A549 (cell line): ENCODE data around the gene CAPN8. TPM values are rescaled to one million over a fixed set of nuclear protein-coding genes. Genes with fewer than 3 reads are reported as not detected.

ENCODE experiments used
- ATAC-seq, 2 experiments: fragments of 200-7000 bp in 1 of 2; fragments of >200 bp in 1 of 2; cut with Nextera tagmentation in 1 of 2; cut with Tn5 transposase in 1 of 2; 3 replicates each; pipeline versions ENCODE4 v1.8.0 to v1.9.1; 2018 to 2020; ENCODE audit warnings: mild to moderate bottlenecking in 1 of 2, moderate library complexity in 1 of 2
- CTCF ChIA-PET: fragments of 300-600 bp; sonication (Branson Sonifier 250); formaldehyde crosslinking; extraction: SDS; loops from one replicate; lab custom pipeline; 2021; ENCODE audit warnings: antibody characterized with exemption, inconsistent platforms; lab: Yijun Ruan, JAX
- POLR2A ChIA-PET: fragments of 350-600 bp; formaldehyde crosslinking; extraction: SDS; loops from one replicate; lab custom pipeline; 2021; ENCODE audit warnings: antibody characterized with exemption, inconsistent platforms; lab: Yijun Ruan, JAX
- DNase-seq, 2 experiments: peaks; one replicate each; pipeline versions ENCODE4 v3.0.0 to v3.0.0-alpha.2; 2011 to 2016; ENCODE audit warnings: low read depth in 1 of 2, low spot score in 1 of 2
- FAIRE-seq: peaks from 2 replicates; lab custom pipeline; 2011; peaks lifted over from hg19 to GRCh38; lab: Jason Lieb, UNC
- H3K27ac ChIP-seq, 2 experiments: fragments of >200 bp; sonication (Bioruptor Twin); formaldehyde crosslinking; 3 replicates each; pipeline ENCODE4 v1.5.1; 2016 to 2017
- H3K4me1 ChIP-seq: fragments of >200 bp; sonication (Bioruptor Twin); formaldehyde crosslinking; 3 replicates; pipeline ENCODE4 v1.6.1; 2016
- H3K4me2 ChIP-seq: fragments of >200 bp; sonication (Bioruptor Twin); formaldehyde crosslinking; 3 replicates; pipeline ENCODE4 v1.6.1; 2016
- H3K4me3 ChIP-seq: fragments of >200 bp; sonication (Bioruptor Twin); formaldehyde crosslinking; 3 replicates; pipeline ENCODE4 v1.5.1; 2016
- H3K9me3 ChIP-seq: fragments of >200 bp; sonication (Bioruptor Twin); formaldehyde crosslinking; 3 replicates; pipeline ENCODE4 v1.6.1; 2016
- CEBPB ChIP-seq, 2 experiments: fragments of >200 bp in 1 of 2; sonication (Bioruptor Twin) in 1 of 2; formaldehyde crosslinking in 1 of 2; IDR thresholded peaks; 2 replicates each; pipeline ENCODE4 v1.6.1; 2012 to 2016
- CHD2 ChIP-seq: fragments of 150-350 bp; IDR thresholded peaks from 2 replicates; pipeline ENCODE4 v1.6.1; 2014; ENCODE audit warnings: low read length; ENCODE audit not compliant: partially characterized antibody
- CTCF ChIP-seq: fragments of >200 bp; sonication (Bioruptor Twin); formaldehyde crosslinking; IDR thresholded peaks from 3 replicates; pipeline ENCODE4 v1.5.1; 2016
- EP300 ChIP-seq, 2 experiments: fragments of >200 bp; sonication (Bioruptor Twin); formaldehyde crosslinking; IDR thresholded peaks; 2 replicates in 1 of 2; 3 replicates in 1 of 2; pipeline ENCODE4 v1.6.1; 2016 to 2017
- HES2 ChIP-seq: fragments of >200 bp; sonication (Bioruptor Twin); formaldehyde crosslinking; IDR thresholded peaks from 2 replicates; pipeline ENCODE4 v1.6.1; 2016
- HOXA7 ChIP-seq: fragments of 250-450 bp; sonication (Bioruptor Pico); IDR thresholded peaks from 2 replicates; pipeline ENCODE4 v1.5.0; 2020; ENCODE audit warnings: mild to moderate bottlenecking, moderate library complexity
- JUNB ChIP-seq: fragments of >200 bp; sonication (Bioruptor Twin); formaldehyde crosslinking; IDR thresholded peaks from 2 replicates; pipeline ENCODE4 v1.6.1; 2016
- KDM5A ChIP-seq: fragments of 200-600 bp; sonication (generic); IDR thresholded peaks from 2 replicates; pipeline ENCODE4 v1.6.1; 2016; ENCODE audit warnings: antibody characterized with exemption, mild to moderate bottlenecking
- PHF8 ChIP-seq: fragments of 200-600 bp; sonication (generic); IDR thresholded peaks from 2 replicates; pipeline ENCODE4 v1.6.1; 2016; ENCODE audit warnings: low read depth, mild to moderate bottlenecking, antibody characterized with exemption, moderate library complexity, borderline replicate concordance
- RAD21 ChIP-seq, 2 experiments: fragments of >200 bp in 1 of 2; sonication (Bioruptor Twin) in 1 of 2; formaldehyde crosslinking in 1 of 2; IDR thresholded peaks in 1 of 2; conservative IDR thresholded peaks in 1 of 2; 2 replicates in 1 of 2; 3 replicates in 1 of 2; pipeline ENCODE4 v1.6.1; 2012 to 2018; ENCODE audit warnings: inconsistent platforms in 1 of 2
- RARB ChIP-seq: fragments of 250-450 bp; sonication (Bioruptor Pico); IDR thresholded peaks from 2 replicates; pipeline ENCODE4 v1.8.0; 2021; ENCODE audit warnings: mild to moderate bottlenecking, moderate library complexity
- RFX5 ChIP-seq: fragments of 450-650 bp; IDR thresholded peaks from 2 replicates; pipeline ENCODE4 v1.7.1; 2014; ENCODE audit warnings: antibody characterized with exemption, mild to moderate bottlenecking, moderate library complexity
- SREBF2 ChIP-seq: fragments of 450-650 bp; IDR thresholded peaks from 2 replicates; pipeline ENCODE4 v1.6.1; 2014; ENCODE audit warnings: mild to moderate bottlenecking, moderate library complexity
- ZFP36 ChIP-seq: fragments of 450-650 bp; IDR thresholded peaks from 2 replicates; pipeline ENCODE4 v1.6.1; 2014; ENCODE audit warnings: borderline replicate concordance; ENCODE audit not compliant: partially characterized antibody
- ZNF302 ChIP-seq: fragments of 250-450 bp; sonication (Bioruptor Pico); IDR thresholded peaks from 2 replicates; pipeline ENCODE4 v1.9.0; 2021; ENCODE audit warnings: inconsistent platforms, mild to moderate bottlenecking, moderate library complexity
- ZSCAN20 ChIP-seq: fragments of 250-450 bp; sonication (Bioruptor Pico); IDR thresholded peaks from 2 replicates; pipeline ENCODE4 v1.8.0; 2022; ENCODE audit warnings: mild to moderate bottlenecking, moderate library complexity
- WGBS: methylation state at CpG from one replicate; pipeline ENCODE4 v1.1.6; 2017; ENCODE audit errors: missing lambda C conversion rate; 5-methylcytosine and 5-hydroxymethylcytosine counted together
- polyA plus RNA-seq, 4 experiments: library from polyadenylated mRNA; depleted of rRNA in 3 of 4; stranded (reverse); fragments of >200 nt; fragmentation: RNase III in 1 of 4; extraction: RNeasy Plus Mini Kit Qiagen cat#74134 plus additional on column Dnase treatment in 1 of 4; gene quantifications; 2 replicates in 3 of 4; 3 replicates in 1 of 4; pipeline ENCODE4 v1.2.3, GENCODE V29; 2011 to 2017
- small RNA-seq, 6 experiments: library from RNA; depleted of rRNA; stranded (forward); fragments of <200 nt; gene quantifications; one replicate each; pipeline ENCODE3, GENCODE V24; 2012
- TF ChIP-seq, protein P1 (sequence below): fragments of 200-600 bp; sonication (generic); IDR thresholded peaks from 2 replicates; pipeline ENCODE4 v1.6.1; 2016; ENCODE audit warnings: antibody characterized with exemption, mild to moderate bottlenecking, moderate library complexity
- TF ChIP-seq, protein P2 (sequence below): fragments of 450-650 bp; IDR thresholded peaks from 2 replicates; pipeline ENCODE4 v1.6.1; 2014; ENCODE audit warnings: antibody characterized with exemption

CAPN8 gene
- polyA plus RNA-seq, 2 of the 4 experiments (the other 2 are of a cell fraction), result 0.39 to 1.5 TPM

DNA sequence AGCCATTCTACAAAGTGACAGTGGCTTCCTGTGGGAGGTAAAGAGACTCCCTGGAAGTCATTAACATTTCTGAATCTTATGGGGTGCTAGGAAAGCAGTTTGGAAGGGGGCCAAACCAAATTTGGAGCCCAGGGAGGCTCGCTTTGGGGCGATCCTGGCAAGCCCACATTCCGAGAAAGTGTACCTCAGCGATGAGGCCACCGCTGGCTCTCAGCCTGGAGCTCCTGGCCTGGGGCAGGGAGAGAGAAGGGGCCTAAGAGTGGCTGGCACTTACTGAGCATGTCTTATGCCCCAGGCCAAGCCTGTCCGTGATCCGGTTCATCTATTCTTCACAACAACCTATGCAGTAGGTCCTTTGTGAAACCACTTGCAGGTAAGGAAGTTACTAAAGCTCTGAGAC is 173.5 kb downstream of the CAPN8 start:
- ChIA-PET POLR2A (no interaction called here), CTCF (interaction anchor here (1.0 to 2.1 kb wide), 3 partner anchors 10 to 358 kb away, joined by 3 to 5 read pairs (median 4); no protein-coding TSS in a partner anchor)
- Histone ChIP-seq H3K4me2 (no peak overlapping the region), H3K9me3 (no peaks in the 10 kb centered on the region), H3K4me1 (no peaks in the 10 kb centered on the region), H3K4me3 (no peak overlapping the region), H3K27ac (no peak overlapping the region)
- ATAC-seq (no peak), FAIRE-seq (no peak), DNase-seq (no peak)
- TF ChIP-seq, protein P1, sequence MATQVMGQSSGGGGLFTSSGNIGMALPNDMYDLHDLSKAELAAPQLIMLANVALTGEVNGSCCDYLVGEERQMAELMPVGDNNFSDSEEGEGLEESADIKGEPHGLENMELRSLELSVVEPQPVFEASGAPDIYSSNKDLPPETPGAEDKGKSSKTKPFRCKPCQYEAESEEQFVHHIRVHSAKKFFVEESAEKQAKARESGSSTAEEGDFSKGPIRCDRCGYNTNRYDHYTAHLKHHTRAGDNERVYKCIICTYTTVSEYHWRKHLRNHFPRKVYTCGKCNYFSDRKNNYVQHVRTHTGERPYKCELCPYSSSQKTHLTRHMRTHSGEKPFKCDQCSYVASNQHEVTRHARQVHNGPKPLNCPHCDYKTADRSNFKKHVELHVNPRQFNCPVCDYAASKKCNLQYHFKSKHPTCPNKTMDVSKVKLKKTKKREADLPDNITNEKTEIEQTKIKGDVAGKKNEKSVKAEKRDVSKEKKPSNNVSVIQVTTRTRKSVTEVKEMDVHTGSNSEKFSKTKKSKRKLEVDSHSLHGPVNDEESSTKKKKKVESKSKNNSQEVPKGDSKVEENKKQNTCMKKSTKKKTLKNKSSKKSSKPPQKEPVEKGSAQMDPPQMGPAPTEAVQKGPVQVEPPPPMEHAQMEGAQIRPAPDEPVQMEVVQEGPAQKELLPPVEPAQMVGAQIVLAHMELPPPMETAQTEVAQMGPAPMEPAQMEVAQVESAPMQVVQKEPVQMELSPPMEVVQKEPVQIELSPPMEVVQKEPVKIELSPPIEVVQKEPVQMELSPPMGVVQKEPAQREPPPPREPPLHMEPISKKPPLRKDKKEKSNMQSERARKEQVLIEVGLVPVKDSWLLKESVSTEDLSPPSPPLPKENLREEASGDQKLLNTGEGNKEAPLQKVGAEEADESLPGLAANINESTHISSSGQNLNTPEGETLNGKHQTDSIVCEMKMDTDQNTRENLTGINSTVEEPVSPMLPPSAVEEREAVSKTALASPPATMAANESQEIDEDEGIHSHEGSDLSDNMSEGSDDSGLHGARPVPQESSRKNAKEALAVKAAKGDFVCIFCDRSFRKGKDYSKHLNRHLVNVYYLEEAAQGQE, result no peak
- TF ChIP-seq ZNF302 (CRISPR knock-in tag) (no peak), PHF8 (no peak), CHD2 (no peak), RAD21 (conservative IDR thresholded peaks at IDR 0.05 in 1 of 2, IDR thresholded peaks at IDR 0.05 in 1 of 2) (no peak), ZFP36 (no peak), KDM5A (no peak), CEBPB (IDR thresholded peaks at IDR 0.05) (no peak), HOXA7 (no peak), SREBF2 (no peak), HES2 (no peak), CTCF (no peak), EP300 (IDR thresholded peaks at IDR 0.05) (no peak), RARB (CRISPR knock-in tag) (no peak), JUNB (no peak), RFX5 (no peak), ZSCAN20 (CRISPR knock-in tag) (no peak)
- TF ChIP-seq, protein P2, sequence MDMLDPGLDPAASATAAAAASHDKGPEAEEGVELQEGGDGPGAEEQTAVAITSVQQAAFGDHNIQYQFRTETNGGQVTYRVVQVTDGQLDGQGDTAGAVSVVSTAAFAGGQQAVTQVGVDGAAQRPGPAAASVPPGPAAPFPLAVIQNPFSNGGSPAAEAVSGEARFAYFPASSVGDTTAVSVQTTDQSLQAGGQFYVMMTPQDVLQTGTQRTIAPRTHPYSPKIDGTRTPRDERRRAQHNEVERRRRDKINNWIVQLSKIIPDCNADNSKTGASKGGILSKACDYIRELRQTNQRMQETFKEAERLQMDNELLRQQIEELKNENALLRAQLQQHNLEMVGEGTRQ, result no peak
- WGBS, result 69% methylated on average over 7 of the region's 7 CpGs

Small RNA genes within 50 kb of the gene (small RNA-seq; reads per million reads assigned to genes)
- gene RNU6-1248P (0 reads per million in 6 experiments), gene SNRPEP10 (0 reads per million in 6 experiments)

Other genes with a start within 250 kb of the CAPN8 start
- gene CAPN2, start 46.8 kb upstream of the CAPN8 start, polyA plus RNA-seq (2011; rRNA removed), result 199 and 217 TPM in 2 replicates
- gene CAPN2, start 46.8 kb upstream of the CAPN8 start, polyA plus RNA-seq (2017; fragmentation: RNase III; extraction: RNeasy Plus Mini Kit Qiagen cat#74134 plus additional on column Dnase treatment), result 285 to 327 TPM (median 300 TPM) in 3 replicates
- gene TP53BP2, start 180.2 kb upstream of the CAPN8 start, polyA plus RNA-seq (2011; rRNA removed), result 33.0 and 33.5 TPM in 2 replicates
- 14.0 to 14.4 TPM (median 14.3 TPM) in 3 replicates for gene TP53BP2, start 180.2 kb upstream of the CAPN8 start, polyA plus RNA-seq (2017; fragmentation: RNase III; extraction: RNeasy Plus Mini Kit Qiagen cat#74134 plus additional on column Dnase treatment)